GM10266 (cell line): ENCODE results near the gene MED1.
"Not testable (repeated sequence)": the region's sequence is repeated elsewhere in the genome, so short reads cannot be mapped to it uniquely, and the experiment has no call there.

Experiments
- DNase-seq: peaks from one replicate; pipeline ENCODE4 v3.0.0; 2012; ENCODE audit errors: extremely low spot score
- TF ChIP-seq, protein P1 (sequence below): IDR thresholded peaks from 2 replicates; pipeline ENCODE4 v1.5.1; 2012; ENCODE audit warnings: mild to moderate bottlenecking, low read depth; ENCODE audit not compliant: control insufficient read depth, insufficient read depth; ENCODE audit errors: missing control alignments

MED1 gene

DNA sequence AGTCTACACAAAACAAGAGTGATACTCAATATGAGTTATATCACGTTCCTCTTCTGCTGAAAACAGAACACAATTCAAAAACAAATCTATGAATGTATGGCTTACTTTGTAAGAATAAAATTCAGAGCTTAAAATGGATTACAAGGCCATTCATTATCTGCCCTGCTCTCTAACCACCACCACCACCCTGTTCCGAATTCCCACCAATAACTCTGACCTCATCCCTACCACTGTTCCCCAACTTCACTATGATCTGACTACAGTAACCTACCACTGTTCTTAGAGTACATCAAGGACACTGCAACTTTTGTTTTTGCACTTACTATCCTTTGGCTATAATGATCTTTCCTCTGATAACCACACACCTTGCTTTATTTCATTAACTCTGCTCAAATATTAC is 70.9 kb downstream of the MED1 start:
- TF ChIP-seq, protein P1, sequence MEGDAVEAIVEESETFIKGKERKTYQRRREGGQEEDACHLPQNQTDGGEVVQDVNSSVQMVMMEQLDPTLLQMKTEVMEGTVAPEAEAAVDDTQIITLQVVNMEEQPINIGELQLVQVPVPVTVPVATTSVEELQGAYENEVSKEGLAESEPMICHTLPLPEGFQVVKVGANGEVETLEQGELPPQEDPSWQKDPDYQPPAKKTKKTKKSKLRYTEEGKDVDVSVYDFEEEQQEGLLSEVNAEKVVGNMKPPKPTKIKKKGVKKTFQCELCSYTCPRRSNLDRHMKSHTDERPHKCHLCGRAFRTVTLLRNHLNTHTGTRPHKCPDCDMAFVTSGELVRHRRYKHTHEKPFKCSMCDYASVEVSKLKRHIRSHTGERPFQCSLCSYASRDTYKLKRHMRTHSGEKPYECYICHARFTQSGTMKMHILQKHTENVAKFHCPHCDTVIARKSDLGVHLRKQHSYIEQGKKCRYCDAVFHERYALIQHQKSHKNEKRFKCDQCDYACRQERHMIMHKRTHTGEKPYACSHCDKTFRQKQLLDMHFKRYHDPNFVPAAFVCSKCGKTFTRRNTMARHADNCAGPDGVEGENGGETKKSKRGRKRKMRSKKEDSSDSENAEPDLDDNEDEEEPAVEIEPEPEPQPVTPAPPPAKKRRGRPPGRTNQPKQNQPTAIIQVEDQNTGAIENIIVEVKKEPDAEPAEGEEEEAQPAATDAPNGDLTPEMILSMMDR, result no peak
- DNase-seq, result no peak

DNA sequence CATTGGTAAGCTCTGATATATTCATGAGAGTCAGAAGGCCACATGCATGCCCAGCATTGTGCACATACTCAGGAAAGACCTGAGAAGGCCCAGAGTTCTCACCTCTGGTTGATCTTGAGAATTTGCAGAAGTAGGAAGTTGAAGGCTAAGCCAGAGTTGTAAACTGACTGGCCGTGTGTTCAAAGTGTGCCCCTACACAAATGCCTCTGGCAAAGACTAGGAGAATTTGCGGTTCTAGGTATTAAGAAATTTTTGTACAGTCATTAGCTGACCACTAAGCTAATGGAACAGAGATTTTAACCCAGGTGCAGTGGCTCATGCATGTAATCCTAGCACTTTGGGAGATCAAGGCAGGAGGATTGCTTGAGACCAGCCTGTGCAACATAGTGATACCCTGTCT is 74.6 kb downstream of the MED1 start:
- DNase-seq, result no peak

DNA sequence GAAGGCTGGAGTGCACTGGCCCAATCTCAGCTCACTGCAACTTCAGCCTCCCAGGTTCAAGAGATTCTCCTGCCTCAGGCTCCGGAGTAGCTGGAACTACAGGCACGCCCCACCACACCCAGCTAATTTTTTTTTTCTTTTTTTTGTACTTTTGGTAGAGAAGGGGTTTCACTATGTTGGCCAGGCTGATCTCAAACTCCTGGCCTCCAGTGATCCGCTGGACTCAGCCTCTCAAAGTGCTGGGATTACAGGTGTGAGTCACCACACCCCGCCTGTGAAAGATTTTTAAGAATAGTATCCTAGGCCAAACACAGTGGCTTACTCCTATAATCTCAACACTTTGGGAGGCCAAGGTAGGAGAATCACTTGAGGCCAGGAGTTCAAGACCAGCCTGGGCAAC is 83.3 kb downstream of the MED1 start:
- not testable (repeated sequence) for DNase-seq

More for the DNA sequence above, 74.6 kb downstream of the MED1 start:
- TF ChIP-seq, protein P1, result no peak

DNA sequence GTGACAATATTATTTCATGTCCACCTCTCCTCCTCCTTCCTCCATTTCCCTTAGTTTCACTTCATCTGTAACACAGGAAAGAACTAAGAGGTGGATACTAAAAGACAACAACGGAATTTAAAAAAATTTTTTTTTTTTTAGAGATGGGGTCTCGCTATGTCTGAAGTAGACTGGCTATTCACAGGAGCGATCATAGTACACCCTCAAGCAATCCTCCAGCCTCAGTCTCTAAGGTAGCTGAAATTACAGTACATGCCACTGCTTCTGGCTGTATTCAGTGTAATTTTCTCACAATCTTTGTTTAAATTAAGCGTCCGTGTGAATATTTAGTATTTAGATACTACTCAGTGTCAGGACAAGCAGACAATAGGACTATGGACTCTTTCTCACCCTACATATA is 85.2 kb downstream of the MED1 start:
- no peak for DNase-seq
- TF ChIP-seq, protein P1, result no peak

DNA sequence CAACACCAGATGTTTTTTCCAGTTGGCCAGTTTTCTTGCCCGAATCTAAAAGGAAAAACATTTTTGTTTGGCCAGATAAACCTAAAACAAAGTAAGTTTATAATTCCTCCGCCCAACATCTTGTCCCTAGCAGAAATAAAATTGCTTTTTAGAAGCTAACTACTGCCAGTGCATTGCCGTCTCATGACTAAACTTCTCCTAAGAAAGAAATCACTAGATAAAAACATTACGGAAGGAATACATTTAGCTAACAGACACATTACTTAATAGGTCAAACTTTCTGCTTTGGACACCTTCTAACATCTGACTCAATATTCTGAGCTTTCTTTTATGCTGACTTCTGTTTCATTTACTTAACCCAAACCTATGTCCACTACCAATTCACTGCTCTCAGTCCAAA is 85.8 kb downstream of the MED1 start:
- TF ChIP-seq, protein P1, result no peak
- no peak for DNase-seq

DNA sequence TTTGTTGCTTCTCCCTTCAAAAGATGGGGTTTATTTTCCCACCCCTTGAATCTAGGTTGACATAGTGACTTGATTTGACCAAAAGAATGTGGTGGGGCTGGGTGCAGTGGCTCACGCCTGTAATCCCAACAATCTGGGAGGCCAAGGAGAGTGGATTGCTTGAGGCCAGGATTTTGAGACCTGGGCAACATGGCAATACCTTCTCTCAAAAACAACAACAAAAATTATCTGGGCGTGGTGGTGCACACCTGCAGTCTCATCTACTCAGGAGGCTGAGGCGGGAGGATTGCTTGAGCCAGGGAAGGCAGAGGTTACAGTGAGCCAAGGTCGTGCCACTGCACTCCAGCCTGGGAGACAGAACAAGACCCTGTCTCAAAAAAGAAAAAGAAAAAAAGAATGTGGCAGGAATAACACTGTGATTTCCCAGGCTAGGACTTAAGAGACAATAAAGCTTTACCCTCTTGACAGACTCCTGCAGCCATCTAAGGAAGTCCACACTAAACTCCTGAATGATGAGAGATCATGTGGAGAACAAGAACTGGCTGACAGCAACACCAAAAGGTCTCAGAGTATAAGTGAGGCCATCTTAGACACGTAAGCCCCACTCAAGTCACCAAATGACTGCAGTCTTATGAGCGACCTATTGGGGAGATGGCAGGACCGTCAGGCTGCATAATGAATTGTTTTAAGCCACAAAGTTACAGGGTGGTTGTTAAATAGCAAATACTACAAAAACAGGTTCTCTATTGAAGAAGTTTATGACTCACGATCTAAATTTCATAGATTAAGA is 86.6 kb downstream of the MED1 start:
- TF ChIP-seq, protein P1, result no peak

DNA sequence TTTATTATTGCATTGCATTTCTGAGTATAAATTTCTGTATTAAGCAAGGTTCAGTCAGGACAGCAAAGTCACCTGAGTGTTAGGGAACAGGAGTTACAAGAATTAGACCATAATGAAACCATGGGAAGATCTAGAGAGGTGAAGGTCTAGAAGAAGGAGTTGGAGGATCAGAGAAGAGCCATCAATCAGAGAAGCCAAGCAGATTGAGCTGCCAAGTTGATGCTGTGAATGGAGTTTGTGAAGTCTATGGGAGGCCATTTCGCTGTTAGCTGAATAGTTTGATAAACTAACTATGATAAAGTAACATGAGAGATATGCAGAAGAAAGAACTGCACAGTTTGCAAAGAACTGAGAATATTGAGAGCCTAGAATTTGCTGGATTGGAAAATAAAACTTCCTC is 90.0 kb downstream of the MED1 start:
- TF ChIP-seq, protein P1, result no peak
- no peak for DNase-seq

More for the DNA sequence above, 86.6 kb downstream of the MED1 start:
- no peak for DNase-seq
